GM18861 (cell line): ENCODE measurements around the gene OGFOD1.

Source experiments
- ATAC-seq: cut with Tn5 transposase; IDR thresholded peaks from one replicate; pipeline ENCODE4 v1.9.1; 2021; ENCODE audit not compliant: unreplicated experiment

Gene OGFOD1

DNA sequence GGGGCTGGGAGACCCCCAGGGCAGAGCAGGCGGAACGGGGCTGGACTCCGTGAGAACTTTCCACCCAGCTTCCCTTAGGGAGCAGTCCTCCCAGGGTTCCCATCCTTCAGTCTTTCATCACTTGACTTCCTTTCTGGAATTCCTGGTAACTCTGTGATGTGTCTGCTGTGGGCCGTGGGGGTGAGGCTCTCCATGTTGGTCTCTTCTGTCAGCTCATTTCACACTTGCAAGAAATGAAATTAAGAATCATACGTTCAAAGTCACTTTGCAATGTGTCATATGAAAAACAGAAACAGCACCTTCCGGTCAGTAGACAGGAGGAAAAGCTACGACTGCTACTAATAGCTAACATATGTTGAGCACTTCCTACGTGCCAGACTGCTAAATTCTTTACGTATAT lies 73.9 kb downstream of the OGFOD1 start:
- no peak for ATAC-seq
